ENCODE data around the gene FCF1. TPM values are rescaled to one million over a fixed set of nuclear protein-coding genes. Genes with fewer than 3 reads are reported as not detected.

The FCF1 gene
- polyA plus RNA-seq (2013, experiment 1 of 4), result 76.9 TPM
- 74.4 TPM for polyA plus RNA-seq (2013, experiment 2 of 4)
- polyA plus RNA-seq (2013, experiment 3 of 4), result 58.7 TPM
- polyA plus RNA-seq (2013, experiment 4 of 4), result 67.3 TPM

- H3K4me3 ChIP-seq (ENCODE audit: insufficient read depth, low read depth, low read length), result peak within 1 kb of the TSS; percentile 80
- 0 to 1% methylated on average over 30 to 31 of the region's 31 CpGs for WGBS, 2 experiments
- H3K9me3 ChIP-seq (ENCODE audit: control insufficient read depth, low read length), result no peaks in the 10 kb centered on the region
- H3K27me3 ChIP-seq (ENCODE audit: control insufficient read depth, insufficient read depth, low read length, poor library complexity, severe bottlenecking), result no peaks in the 10 kb centered on the region
- no peaks in the 10 kb centered on the region for H3K4me1 ChIP-seq (ENCODE audit: control insufficient read depth, insufficient read depth, low read length)
- H3K27ac ChIP-seq (ENCODE audit: insufficient read depth, low read depth, low read length, poor library complexity, severe bottlenecking), result no peak within 1 kb of the TSS
- no peaks in the 10 kb centered on the region for H3K36me3 ChIP-seq (ENCODE audit: control insufficient read depth, insufficient read depth, low read length)
These were observed at the start of gene FCF1, which contains the start of gene AREL1 for GRCh38 chr14:74712499-74713394. TSS of gene FCF1 (plus strand) at chr14:74713144. CDS start at chr14:74713198, 54 bp downstream. TSS of gene AREL1 (minus strand) at chr14:74713080. CDS start at chr14:74685615, 27,465 bp downstream.

DNA sequence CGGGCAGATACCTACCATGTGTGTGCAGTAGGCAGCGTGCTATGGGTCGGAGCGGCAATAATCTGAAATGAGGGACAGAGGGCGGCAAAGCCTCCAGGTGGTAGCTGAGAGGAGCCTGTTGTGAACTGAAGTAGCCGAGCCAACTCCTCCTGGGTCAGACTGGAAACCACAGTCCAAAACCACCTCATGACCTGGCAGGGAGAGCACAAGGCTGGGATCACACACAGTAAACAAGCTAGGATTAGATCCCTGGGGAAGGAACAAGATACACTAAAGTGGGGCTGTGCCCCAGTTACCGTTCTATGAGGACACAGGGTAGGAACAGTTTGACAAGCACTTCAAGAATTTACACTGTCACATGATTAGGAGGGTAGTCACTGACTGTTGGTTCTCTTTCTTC lies 49.1 kb upstream of the FCF1 start:
- H3K4me3 ChIP-seq (ENCODE audit: insufficient read depth, low read depth, low read length), result no peak overlapping the region
- H3K27me3 ChIP-seq (ENCODE audit: control insufficient read depth, insufficient read depth, low read length, poor library complexity, severe bottlenecking), result no peaks in the 10 kb centered on the region
- H3K4me1 ChIP-seq (ENCODE audit: control insufficient read depth, insufficient read depth, low read length), result no peaks in the 10 kb centered on the region
- no peaks in the 10 kb centered on the region for H3K9me3 ChIP-seq (ENCODE audit: control insufficient read depth, low read length)
- no peak overlapping the region for H3K27ac ChIP-seq (ENCODE audit: insufficient read depth, low read depth, low read length, poor library complexity, severe bottlenecking)
- H3K36me3 ChIP-seq (ENCODE audit: control insufficient read depth, insufficient read depth, low read length), result peaks cover 36% of the 10 kb centered on the region
- 94 to 95% methylated on average over 7 of the region's 7 CpGs for WGBS, 2 experiments

- Histone ChIP-seq H3K4me1 (ENCODE audit: control insufficient read depth, insufficient read depth, low read length) (no peaks in the 10 kb centered on the region), H3K27me3 (ENCODE audit: control insufficient read depth, insufficient read depth, low read length, poor library complexity, severe bottlenecking) (no peaks in the 10 kb centered on the region), H3K27ac (ENCODE audit: insufficient read depth, low read depth, low read length, poor library complexity, severe bottlenecking) (no peak overlapping the region), H3K36me3 (ENCODE audit: control insufficient read depth, insufficient read depth, low read length) (peaks cover 44% of the 10 kb centered on the region), H3K4me3 (ENCODE audit: insufficient read depth, low read depth, low read length) (no peak overlapping the region), H3K9me3 (ENCODE audit: control insufficient read depth, low read length) (no peaks in the 10 kb centered on the region)
- 91 to 98% methylated on average over 2 of the region's 2 CpGs for WGBS, 2 experiments
These were observed 48.2 kb upstream of the FCF1 start for GRCh38 chr14:74664717-74665116.

DNA sequence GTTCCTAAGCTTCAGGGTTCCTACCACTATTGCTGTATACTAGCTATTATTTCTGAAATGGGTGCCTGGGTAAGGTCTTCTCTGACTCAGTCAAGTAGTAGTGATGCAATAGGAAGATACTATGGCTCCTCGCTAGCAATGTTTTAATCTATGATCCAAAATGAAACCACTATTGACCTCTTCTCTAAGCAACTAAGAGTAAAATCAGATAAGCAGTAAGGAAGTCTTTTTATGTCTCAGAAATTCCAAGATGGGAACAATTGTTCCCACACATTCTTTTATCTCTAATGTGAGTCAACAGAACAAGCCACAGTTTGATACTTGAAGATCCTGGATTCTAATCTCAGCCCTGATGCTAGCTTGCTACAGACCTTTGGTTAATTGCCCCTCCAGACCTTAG lies 45.2 kb upstream of the FCF1 start:
- no peak overlapping the region for H3K27ac ChIP-seq (ENCODE audit: insufficient read depth, low read depth, low read length, poor library complexity, severe bottlenecking)
- WGBS, 2 experiments, result 90% methylated on average over 1 of the region's 1 CpG; no CpG with 5 or more reads in 1 of the 2 experiments
- no peaks in the 10 kb centered on the region for H3K4me1 ChIP-seq (ENCODE audit: control insufficient read depth, insufficient read depth, low read length)
- peaks cover 44% of the 10 kb centered on the region for H3K36me3 ChIP-seq (ENCODE audit: control insufficient read depth, insufficient read depth, low read length)
- H3K4me3 ChIP-seq (ENCODE audit: insufficient read depth, low read depth, low read length), result no peak overlapping the region
- H3K27me3 ChIP-seq (ENCODE audit: control insufficient read depth, insufficient read depth, low read length, poor library complexity, severe bottlenecking), result no peaks in the 10 kb centered on the region
- H3K9me3 ChIP-seq (ENCODE audit: control insufficient read depth, low read length), result no peaks in the 10 kb centered on the region

DNA sequence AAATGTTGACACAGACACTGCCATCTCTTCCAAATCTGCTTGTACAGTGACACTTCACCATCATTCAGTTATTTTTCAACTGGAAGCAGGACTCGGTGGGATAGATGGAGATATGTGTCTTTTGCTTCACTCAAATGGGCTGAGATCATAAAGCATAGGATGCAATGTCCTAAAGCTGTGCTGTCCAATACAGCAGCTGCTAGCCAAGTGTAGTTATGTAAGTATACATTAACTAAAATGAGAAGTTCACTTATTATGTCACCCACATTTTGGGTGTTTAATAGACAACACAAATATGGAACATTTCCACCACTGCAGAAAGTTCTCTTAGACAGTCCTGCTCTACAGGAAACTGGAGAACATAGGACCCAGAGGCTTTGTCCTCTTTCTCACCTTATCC lies 43.7 kb upstream of the FCF1 start:
- Histone ChIP-seq H3K27ac (ENCODE audit: insufficient read depth, low read depth, low read length, poor library complexity, severe bottlenecking) (no peak overlapping the region), H3K4me3 (ENCODE audit: insufficient read depth, low read depth, low read length) (no peak overlapping the region), H3K27me3 (ENCODE audit: control insufficient read depth, insufficient read depth, low read length, poor library complexity, severe bottlenecking) (no peaks in the 10 kb centered on the region), H3K9me3 (ENCODE audit: control insufficient read depth, low read length) (no peaks in the 10 kb centered on the region), H3K4me1 (ENCODE audit: control insufficient read depth, insufficient read depth, low read length) (no peaks in the 10 kb centered on the region), H3K36me3 (ENCODE audit: control insufficient read depth, insufficient read depth, low read length) (peaks cover 38% of the 10 kb centered on the region)
- WGBS, 2 experiments, result 100% methylated on average over 1 of the region's 1 CpG

- no peaks in the 10 kb centered on the region for H3K4me1 ChIP-seq (ENCODE audit: control insufficient read depth, insufficient read depth, low read length)
- H3K27me3 ChIP-seq (ENCODE audit: control insufficient read depth, insufficient read depth, low read length, poor library complexity, severe bottlenecking), result no peaks in the 10 kb centered on the region
- H3K4me3 ChIP-seq (ENCODE audit: insufficient read depth, low read depth, low read length), result no peak overlapping the region
- no peak overlapping the region for H3K27ac ChIP-seq (ENCODE audit: insufficient read depth, low read depth, low read length, poor library complexity, severe bottlenecking)
- peaks cover 40% of the 10 kb centered on the region for H3K36me3 ChIP-seq (ENCODE audit: control insufficient read depth, insufficient read depth, low read length)
- no peaks in the 10 kb centered on the region for H3K9me3 ChIP-seq (ENCODE audit: control insufficient read depth, low read length)
- 94 to 97% methylated on average over 10 of the region's 10 CpGs for WGBS, 2 experiments
These were observed 43.1 kb upstream of the FCF1 start for GRCh38 chr14:74669846-74670245.

- H3K36me3 ChIP-seq (ENCODE audit: control insufficient read depth, insufficient read depth, low read length), result peaks cover 48% of the 10 kb centered on the region
- no peak overlapping the region for H3K27ac ChIP-seq (ENCODE audit: insufficient read depth, low read depth, low read length, poor library complexity, severe bottlenecking)
- no peaks in the 10 kb centered on the region for H3K4me1 ChIP-seq (ENCODE audit: control insufficient read depth, insufficient read depth, low read length)
- 91 to 97% methylated on average over 8 of the region's 9 CpGs for WGBS, 2 experiments
- H3K4me3 ChIP-seq (ENCODE audit: insufficient read depth, low read depth, low read length), result no peak overlapping the region
- H3K27me3 ChIP-seq (ENCODE audit: control insufficient read depth, insufficient read depth, low read length, poor library complexity, severe bottlenecking), result no peaks in the 10 kb centered on the region
- H3K9me3 ChIP-seq (ENCODE audit: control insufficient read depth, low read length), result no peaks in the 10 kb centered on the region
These were observed 42.1 kb upstream of the FCF1 start for GRCh38 chr14:74670726-74671411.

DNA sequence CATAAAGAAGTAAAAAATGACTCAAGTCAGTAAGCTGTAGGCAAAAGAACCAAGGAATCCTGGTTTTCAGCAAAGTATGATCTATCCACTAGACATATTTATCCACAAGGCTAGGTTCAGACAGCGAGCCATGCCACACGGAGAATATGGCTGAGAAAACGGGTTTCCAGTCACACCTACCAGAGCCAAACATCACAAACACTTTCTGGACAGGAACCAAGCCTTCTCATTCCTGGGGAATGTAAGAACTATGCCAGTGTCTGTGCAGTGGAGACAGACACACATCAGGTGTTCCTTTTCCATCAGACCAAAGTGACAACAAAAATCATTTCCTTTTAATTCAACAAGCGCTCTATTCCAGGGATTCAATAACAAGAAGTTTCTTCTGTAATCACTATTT lies 41.2 kb upstream of the FCF1 start:
- Histone ChIP-seq H3K4me1 (ENCODE audit: control insufficient read depth, insufficient read depth, low read length) (no peaks in the 10 kb centered on the region), H3K36me3 (ENCODE audit: control insufficient read depth, insufficient read depth, low read length) (peaks cover 52% of the 10 kb centered on the region)
- 97% methylated on average over 4 of the region's 4 CpGs for WGBS, 2 experiments

DNA sequence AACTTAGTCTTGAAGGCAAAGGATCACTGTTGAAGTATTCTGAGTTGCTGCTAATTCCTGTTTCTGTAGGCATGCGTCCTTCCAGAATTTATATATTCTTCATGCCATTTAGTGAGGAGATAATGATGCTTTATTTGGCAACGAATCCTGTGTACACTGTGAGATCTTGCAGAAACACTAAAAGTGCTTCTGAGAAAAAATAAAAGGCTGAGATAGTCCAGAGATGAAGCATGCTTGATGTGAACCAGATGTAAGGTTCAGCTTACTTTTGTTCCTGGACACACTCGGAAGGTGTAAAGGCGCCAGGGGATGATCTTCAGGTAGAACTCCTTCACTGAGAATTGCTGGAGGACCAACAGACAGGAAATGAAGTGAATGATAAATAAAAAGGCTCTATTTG lies 39.2 kb upstream of the FCF1 start:
- 99% methylated on average over 4 of the region's 4 CpGs for WGBS, 2 experiments
- Histone ChIP-seq H3K4me3 (ENCODE audit: insufficient read depth, low read depth, low read length) (no peak overlapping the region), H3K27me3 (ENCODE audit: control insufficient read depth, insufficient read depth, low read length, poor library complexity, severe bottlenecking) (no peaks in the 10 kb centered on the region), H3K4me1 (ENCODE audit: control insufficient read depth, insufficient read depth, low read length) (no peaks in the 10 kb centered on the region), H3K27ac (ENCODE audit: insufficient read depth, low read depth, low read length, poor library complexity, severe bottlenecking) (no peak overlapping the region), H3K36me3 (ENCODE audit: control insufficient read depth, insufficient read depth, low read length) (peaks cover 44% of the 10 kb centered on the region), H3K9me3 (ENCODE audit: control insufficient read depth, low read length) (no peaks in the 10 kb centered on the region)

More for the DNA sequence above, 41.2 kb upstream of the FCF1 start:
- H3K27me3 ChIP-seq (ENCODE audit: control insufficient read depth, insufficient read depth, low read length, poor library complexity, severe bottlenecking), result no peaks in the 10 kb centered on the region
- H3K9me3 ChIP-seq (ENCODE audit: control insufficient read depth, low read length), result no peaks in the 10 kb centered on the region
- H3K27ac ChIP-seq (ENCODE audit: insufficient read depth, low read depth, low read length, poor library complexity, severe bottlenecking), result no peak overlapping the region
- H3K4me3 ChIP-seq (ENCODE audit: insufficient read depth, low read depth, low read length), result no peak overlapping the region

- peaks cover 30% of the 10 kb centered on the region for H3K36me3 ChIP-seq (ENCODE audit: control insufficient read depth, insufficient read depth, low read length)
- H3K4me1 ChIP-seq (ENCODE audit: control insufficient read depth, insufficient read depth, low read length), result no peaks in the 10 kb centered on the region
These were observed 37.7 kb upstream of the FCF1 start for GRCh38 chr14:74675219-74675618.

More at GRCh38 chr14:74675219-74675618, 37.7 kb upstream of the FCF1 start:
- H3K4me3 ChIP-seq (ENCODE audit: insufficient read depth, low read depth, low read length), result no peak overlapping the region
- no peaks in the 10 kb centered on the region for H3K9me3 ChIP-seq (ENCODE audit: control insufficient read depth, low read length)
- no peak overlapping the region for H3K27ac ChIP-seq (ENCODE audit: insufficient read depth, low read depth, low read length, poor library complexity, severe bottlenecking)
- H3K27me3 ChIP-seq (ENCODE audit: control insufficient read depth, insufficient read depth, low read length, poor library complexity, severe bottlenecking), result no peaks in the 10 kb centered on the region
